Neuronal stem cell (in vitro differentiated cells): Measurements from ENCODE around the gene FANCD2OS.
"Not testable (repeated sequence)": the region's sequence is repeated elsewhere in the genome, so short reads cannot be mapped to it uniquely, and the experiment has no call there.

Experiments
- DNase-seq: peaks from one replicate; pipeline ENCODE4 v3.0.0-alpha.2; 2013; ENCODE audit warnings: low spot score
- H2AFZ ChIP-seq: one replicate; pipeline ENCODE4 v1.6.1; 2013; ENCODE audit warnings: mild to moderate bottlenecking, low read length, inconsistent platforms
- H2AK5ac ChIP-seq: 2 replicates; pipeline ENCODE4 v1.6.1; 2013; ENCODE audit warnings: low read depth, mild to moderate bottlenecking, inconsistent platforms, low read length, moderate library complexity, mixed read lengths
- H2BK120ac ChIP-seq: 2 replicates; pipeline ENCODE4 v1.6.1; 2013; ENCODE audit warnings: low read depth, mild to moderate bottlenecking, inconsistent platforms, low read length, moderate library complexity, mixed read lengths
- H2BK12ac ChIP-seq: one replicate; pipeline ENCODE4 v1.6.1; 2013; ENCODE audit warnings: low read length, inconsistent platforms
- H2BK15ac ChIP-seq: 2 replicates; pipeline ENCODE4 v1.6.1; 2013; ENCODE audit warnings: mild to moderate bottlenecking, low read length, inconsistent platforms, mixed read lengths
- H2BK5ac ChIP-seq: one replicate; pipeline ENCODE4 v1.6.1; 2013; ENCODE audit warnings: inconsistent platforms, mild to moderate bottlenecking, low read length, moderate library complexity
- H3K14ac ChIP-seq: one replicate; pipeline ENCODE4 v1.6.1; 2013; ENCODE audit warnings: low read length, inconsistent platforms
- H3K18ac ChIP-seq: 2 replicates; pipeline ENCODE4 v1.6.1; 2013; ENCODE audit warnings: low read length, inconsistent platforms
- H3K23ac ChIP-seq: 2 replicates; pipeline ENCODE4 v1.6.1; 2013; ENCODE audit warnings: low read depth, mild to moderate bottlenecking, mixed read lengths, low read length, inconsistent platforms; ENCODE audit not compliant: poor library complexity
- H3K27ac ChIP-seq: replicated peaks from 3 replicates; pipeline ENCODE4 v1.5.1; 2013; ENCODE audit warnings: low read length, inconsistent platforms
- H3K27me3 ChIP-seq, 3 experiments: 2 replicates each; pipeline ENCODE4 v1.6.1; 2013; ENCODE audit warnings: low read length in 3 of 3, mild to moderate bottlenecking in 2 of 3, inconsistent platforms in 1 of 3, low read depth in 1 of 3, mixed read lengths in 1 of 3, moderate library complexity in 1 of 3; ENCODE audit not compliant: control insufficient read depth in 3 of 3, insufficient read depth in 3 of 3
- H3K36me3 ChIP-seq, 2 donors: replicated peaks in 1 of 2; 2 replicates each; pipeline ENCODE4 v1.6.1; 2013; ENCODE audit warnings: low read length in 2 of 2; ENCODE audit not compliant: control insufficient read depth in 2 of 2, insufficient read depth in 2 of 2
- H3K4ac ChIP-seq: 2 replicates; pipeline ENCODE4 v1.6.1; 2013; ENCODE audit warnings: inconsistent platforms, mild to moderate bottlenecking, low read length, moderate library complexity
- H3K4me1 ChIP-seq, 2 donors: 1 replicate in 1 of 2; 2 replicates in 1 of 2; pipeline ENCODE4 v1.6.1; 2013; ENCODE audit warnings: low read length in 2 of 2, low read depth in 1 of 2; ENCODE audit not compliant: control insufficient read depth in 2 of 2, insufficient read depth in 1 of 2
- H3K4me2 ChIP-seq: one replicate; pipeline ENCODE4 v1.6.1; 2013; ENCODE audit warnings: mild to moderate bottlenecking, low read length, inconsistent platforms; ENCODE audit not compliant: insufficient read depth, poor library complexity, severe bottlenecking
- H3K4me3 ChIP-seq, 2 donors: 2 replicates each; pipeline ENCODE4 v1.5.1; 2013; ENCODE audit warnings: low read length in 2 of 2, mild to moderate bottlenecking in 2 of 2, inconsistent platforms in 1 of 2, moderate library complexity in 1 of 2
- H3K79me1 ChIP-seq: one replicate; pipeline ENCODE4 v1.6.1; 2013; ENCODE audit warnings: low read depth, mild to moderate bottlenecking, inconsistent platforms, low read length, moderate library complexity
- H3K9ac ChIP-seq: one replicate; pipeline ENCODE4 v1.6.1; 2013; ENCODE audit warnings: mild to moderate bottlenecking, low read depth, low read length, inconsistent platforms; ENCODE audit not compliant: poor library complexity
- H3K9me3 ChIP-seq, 2 donors: replicated peaks in 1 of 2; 2 replicates each; pipeline versions ENCODE3 to v1.6.1; 2013; ENCODE audit warnings: low read length in 2 of 2, mild to moderate bottlenecking in 2 of 2, inconsistent platforms in 1 of 2, low read depth in 1 of 2, mixed read lengths in 1 of 2, moderate library complexity in 1 of 2; ENCODE audit not compliant: control insufficient read depth in 2 of 2, insufficient read depth in 1 of 2
- H4K8ac ChIP-seq: one replicate; pipeline ENCODE4 v1.6.1; 2013; ENCODE audit warnings: low read depth, mild to moderate bottlenecking, inconsistent platforms, low read length, moderate library complexity
- H4K91ac ChIP-seq: one replicate; pipeline ENCODE4 v1.6.1; 2013; ENCODE audit warnings: low read length, low read depth, mild to moderate bottlenecking, inconsistent platforms; ENCODE audit not compliant: poor library complexity
- WGBS, 2 donors: extraction: QIAGEN DNeasy Blood & Tissue Kit; methylation state at CpG; one replicate each; pipeline ENCODE4 v1.1.7; 2013; ENCODE audit warnings: missing lambda C conversion rate in 2 of 2, mixed read lengths in 1 of 2; ENCODE audit not compliant: insufficient read length in 2 of 2, insufficient replicate concordance in 1 of 2; ENCODE audit errors: extremely low coverage in 2 of 2; 5-methylcytosine and 5-hydroxymethylcytosine counted together

Gene FANCD2OS

GRCh38 chr3:10099041-10099440, 9.0 kb downstream of the FANCD2OS start:
- Histone ChIP-seq H3K9me3 (no peaks in the 10 kb centered on the region), H2BK15ac (no peak overlapping the region), H3K4me1 (no peaks in the 10 kb centered on the region), H3K4me3 (no peak overlapping the region), H3K79me1 (no peaks in the 10 kb centered on the region), H3K18ac (no peak overlapping the region), H2BK12ac (no peak overlapping the region), H3K14ac (no peak overlapping the region), H3K4ac (no peak overlapping the region), H4K91ac (no peak overlapping the region), H2AFZ (no peak overlapping the region), H3K36me3 (peaks cover 13 to 88% of the 10 kb centered on the region in 2 donors), H3K23ac (no peak overlapping the region), H3K27ac (no peak overlapping the region), H3K27me3 (no peaks in the 10 kb centered on the region), H2BK5ac (no peak overlapping the region), H4K8ac (no peak overlapping the region), H2AK5ac (no peak overlapping the region), H2BK120ac (no peak overlapping the region), H3K4me2 (no peak overlapping the region), H3K9ac (no peak overlapping the region)
- DNase-seq: no peak
- no CpG with 5 or more reads among the region's 5 CpGs for WGBS, 2 donors

DNA sequence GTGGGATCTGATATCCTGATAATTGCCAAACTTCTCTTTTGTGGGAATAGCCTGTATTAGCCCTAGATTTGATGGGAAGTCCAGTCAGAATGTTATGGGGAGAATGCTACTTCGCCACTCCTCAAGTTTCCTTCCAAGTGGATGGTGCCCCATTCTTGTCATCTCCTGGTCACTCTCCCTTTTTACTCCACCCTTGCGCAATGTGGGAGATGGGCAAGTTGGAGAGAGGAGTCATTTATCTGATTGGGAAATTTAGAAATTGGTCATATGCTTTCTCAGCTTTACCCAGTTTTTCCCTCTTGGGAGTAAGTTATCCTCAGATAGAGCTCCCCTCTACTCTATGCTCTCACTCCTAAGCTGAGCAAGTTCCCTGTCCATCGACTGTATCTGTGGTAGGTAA, 14.4 kb downstream of the FANCD2OS start:
- no peak overlapping the region for H4K91ac ChIP-seq
- no peaks in the 10 kb centered on the region for H3K27me3 ChIP-seq
- H3K27ac ChIP-seq: no peak overlapping the region
- no peaks in the 10 kb centered on the region for H3K9me3 ChIP-seq
- no peak overlapping the region for H2BK12ac ChIP-seq
- no peak overlapping the region for H2AK5ac ChIP-seq
- DNase-seq: no peak
- no peak overlapping the region for H3K9ac ChIP-seq
- no peak overlapping the region for H3K4me3 ChIP-seq
- H3K79me1 ChIP-seq: no peaks in the 10 kb centered on the region
- no peak overlapping the region for H3K4me2 ChIP-seq
- H2BK120ac ChIP-seq: no peak overlapping the region
- H2BK5ac ChIP-seq: no peak overlapping the region
- H3K23ac ChIP-seq: no peak overlapping the region
- WGBS, 2 donors: no CpG with 5 or more reads among the region's 3 CpGs
- no peak overlapping the region for H2AFZ ChIP-seq
- no peaks in the 10 kb centered on the region for H3K4me1 ChIP-seq
- no peak overlapping the region for H2BK15ac ChIP-seq
- no peak overlapping the region for H3K14ac ChIP-seq
- no peak overlapping the region for H3K18ac ChIP-seq
- no peak overlapping the region for H3K4ac ChIP-seq
- no peak overlapping the region for H4K8ac ChIP-seq
- peaks cover 22 to 88% of the 10 kb centered on the region in 2 donors for H3K36me3 ChIP-seq

GRCh38 chr3:10091387-10091786, 16.7 kb downstream of the FANCD2OS start:
- not testable (repeated sequence) for H3K4me2 ChIP-seq, H3K9me3 ChIP-seq, H3K14ac ChIP-seq, H2BK5ac ChIP-seq, H2BK12ac ChIP-seq, H2AK5ac ChIP-seq, H3K4me1 ChIP-seq, H3K18ac ChIP-seq, H3K27ac ChIP-seq, H3K79me1 ChIP-seq, DNase-seq, H2AFZ ChIP-seq, H4K91ac ChIP-seq, H3K4me3 ChIP-seq, H3K27me3 ChIP-seq, H3K9ac ChIP-seq, H3K4ac ChIP-seq, H2BK120ac ChIP-seq, H4K8ac ChIP-seq, H3K23ac ChIP-seq, H2BK15ac ChIP-seq
- peaks cover 25 to 90% of the 10 kb centered on the region in 2 donors for H3K36me3 ChIP-seq
- WGBS, 2 donors: no CpG with 5 or more reads among the region's 2 CpGs

DNA sequence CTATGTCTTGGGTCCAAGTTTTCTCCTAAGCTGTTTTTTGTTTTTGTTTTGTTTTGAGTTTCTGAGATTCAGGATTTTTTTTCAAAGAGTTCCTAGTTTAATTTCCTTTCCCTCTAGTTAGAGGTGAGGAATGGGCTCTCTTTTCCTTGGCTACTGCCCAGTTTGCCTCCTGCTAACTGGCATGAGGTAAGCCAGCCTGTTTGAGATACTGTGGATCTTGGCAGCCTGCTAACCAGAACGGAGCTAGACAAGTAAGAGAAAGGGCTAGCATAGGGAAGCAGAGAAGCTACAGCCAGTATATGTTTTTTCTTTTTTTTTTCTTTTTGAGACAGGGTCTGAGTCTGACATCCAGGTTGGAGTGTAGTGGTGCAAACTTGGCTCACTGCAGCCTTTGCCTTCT, 17.3 kb downstream of the FANCD2OS start:
- H3K4ac ChIP-seq, H3K23ac ChIP-seq, H3K14ac ChIP-seq, H2BK15ac ChIP-seq, H4K8ac ChIP-seq, H3K9me3 ChIP-seq, H3K9ac ChIP-seq, H2AFZ ChIP-seq, H3K4me1 ChIP-seq, H4K91ac ChIP-seq, H2BK120ac ChIP-seq, H3K27me3 ChIP-seq, H2AK5ac ChIP-seq, H3K4me2 ChIP-seq, H3K18ac ChIP-seq, H2BK12ac ChIP-seq, H3K79me1 ChIP-seq, DNase-seq, H3K4me3 ChIP-seq, H3K27ac ChIP-seq, H2BK5ac ChIP-seq: not testable (repeated sequence)
- H3K36me3 ChIP-seq: peaks cover 26 to 90% of the 10 kb centered on the region in 2 donors
- no CpG with 5 or more reads among the region's 1 CpG for WGBS, 2 donors
